SK-N-MC (cell line): ENCODE results near the gene GSTM2.

Experiments used
- EZH2 ChIP-seq: fragments of 200-600 bp; sonication (generic); IDR thresholded peaks from one replicate; pipeline ENCODE4 v1.6.1; 2017; ENCODE audit warnings: antibody characterized with exemption
- POLR2AphosphoS5 ChIP-seq: IDR thresholded peaks from 2 replicates; pipeline ENCODE4 v1.6.1; 2012; ENCODE audit warnings: mild to moderate bottlenecking, low read depth, low read length, borderline replicate concordance

GRCh38 chr1:109632671-109633346 is 35.0 kb upstream of the GSTM2 start:
- no peak for TF ChIP-seq EZH2
- TF ChIP-seq POLR2AphosphoS5: no peak
